C1 segment of cervical spinal cord (tissue), 14 donors: Measurements from ENCODE around the gene CEP85L.

ENCODE experiments used
- DNase-seq, 14 donors: peaks; one replicate each; lab custom pipeline; 2025; lab: John Stamatoyannopoulos, UW

Gene CEP85L

GRCh38 chr6:118542184-118542952, 109.0 kb downstream of the CEP85L start:
- DNase-seq: no peak

DNA sequence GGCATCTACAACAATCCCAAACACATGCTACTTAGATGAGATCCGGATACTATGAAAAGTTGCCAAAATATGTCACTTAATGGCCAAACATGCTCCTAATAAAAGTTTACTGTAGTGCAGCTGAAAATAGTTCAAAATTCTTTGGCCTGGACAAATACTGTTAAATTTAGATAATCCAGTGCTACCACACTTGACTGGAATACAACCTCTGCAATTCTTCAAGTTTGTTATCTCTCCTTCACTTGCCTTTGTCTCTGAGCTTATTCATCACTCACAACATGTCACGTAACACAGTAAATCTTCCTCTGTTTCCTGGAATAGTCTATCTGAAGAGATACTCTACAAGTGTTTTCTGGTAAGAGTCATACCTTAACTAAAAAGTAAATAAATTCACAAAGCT, 113.8 kb downstream of the CEP85L start:
- DNase-seq: no peak

DNA sequence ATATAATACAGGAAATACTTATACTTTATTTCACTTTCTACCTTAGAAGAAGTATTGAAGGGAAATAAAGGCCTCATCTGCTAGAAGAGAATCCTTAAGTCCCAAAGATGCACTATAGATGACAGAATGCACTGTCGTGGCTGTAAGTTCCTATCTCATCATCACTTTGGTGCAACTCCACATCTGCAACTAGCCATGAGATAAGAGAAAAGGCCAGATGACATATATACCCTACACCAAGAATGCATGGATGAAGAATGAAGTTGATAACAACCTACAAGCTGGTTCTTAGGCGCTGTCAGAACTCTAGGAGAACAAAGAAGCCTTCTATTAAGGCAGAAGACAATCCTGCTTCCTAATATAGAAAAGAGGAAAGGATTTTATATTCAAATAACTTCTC, 114.9 kb downstream of the CEP85L start:
- no peak for DNase-seq

DNA sequence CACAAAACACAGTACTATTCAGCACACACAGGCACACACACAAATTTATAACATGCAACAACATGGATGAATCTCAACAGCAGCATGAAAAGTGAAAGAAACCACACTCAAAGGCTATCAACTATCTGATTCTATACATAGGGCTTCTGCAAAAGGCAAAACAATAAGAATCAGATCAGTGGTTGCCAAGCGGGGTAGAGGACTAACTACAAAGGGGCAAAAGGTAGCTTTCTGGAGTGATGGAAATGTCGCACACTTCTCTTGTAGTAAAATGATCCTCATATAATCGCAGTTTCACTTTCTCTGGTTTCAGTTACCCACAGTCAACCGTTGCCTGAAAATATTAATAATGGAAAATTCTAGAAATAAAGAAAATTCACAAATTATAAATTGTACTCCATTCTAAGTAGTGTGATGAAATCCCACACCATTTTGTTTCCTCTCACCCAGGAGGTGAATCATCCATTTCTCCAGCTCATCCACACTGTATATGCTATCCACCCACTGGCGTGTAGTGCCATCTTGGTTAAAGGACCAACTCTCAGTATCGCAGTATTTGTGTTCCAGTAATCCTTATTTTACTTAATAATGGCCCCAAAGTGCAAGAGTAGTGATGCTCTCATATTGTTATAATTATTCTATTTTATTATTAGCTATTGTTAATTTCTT, 116.1 kb downstream of the CEP85L start:
- no peak for DNase-seq

DNA sequence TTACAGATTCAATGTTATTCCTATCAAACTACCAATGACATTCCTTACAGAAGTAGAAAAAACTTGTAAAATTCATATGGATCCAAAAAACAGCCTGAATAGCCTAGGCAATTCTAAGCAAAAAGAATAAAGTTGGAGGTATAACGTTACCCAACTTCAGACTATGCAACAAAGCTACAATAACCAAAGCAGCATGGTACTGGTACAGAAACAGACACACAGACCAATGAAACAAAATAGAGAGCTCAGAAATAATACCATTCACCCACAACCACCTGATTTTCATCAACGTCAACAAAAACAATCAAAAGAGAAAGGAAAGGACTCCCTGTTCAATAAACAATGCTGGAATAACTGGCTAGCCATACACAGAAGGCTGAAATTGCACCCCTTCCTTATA, 120.4 kb downstream of the CEP85L start:
- no peak for DNase-seq

GRCh38 chr6:118529756-118530155, 121.6 kb downstream of the CEP85L start:
- DNase-seq: no peak

DNA sequence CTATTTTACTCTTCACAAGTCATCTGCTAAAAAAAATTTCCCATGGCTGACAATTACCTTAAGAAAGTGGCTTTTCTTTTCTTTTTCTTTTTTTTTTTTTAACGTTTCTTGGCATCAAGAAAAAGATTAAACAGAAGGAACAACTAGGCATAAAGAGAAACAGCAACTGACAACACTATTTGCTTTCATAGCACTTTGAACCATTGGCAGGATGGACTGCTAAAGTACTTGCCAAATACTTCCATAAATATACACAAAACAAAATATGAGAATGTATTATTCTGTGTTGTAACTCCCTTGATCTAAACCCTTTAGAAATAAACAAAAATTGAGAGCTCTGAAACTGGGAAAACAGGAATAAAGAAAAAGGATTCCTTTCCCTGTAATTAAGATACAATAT, 123.3 kb downstream of the CEP85L start:
- no peak for DNase-seq

- DNase-seq: no peak
Observed at GRCh38 chr6:118525913-118526780, 125.2 kb downstream of the CEP85L start.

DNA sequence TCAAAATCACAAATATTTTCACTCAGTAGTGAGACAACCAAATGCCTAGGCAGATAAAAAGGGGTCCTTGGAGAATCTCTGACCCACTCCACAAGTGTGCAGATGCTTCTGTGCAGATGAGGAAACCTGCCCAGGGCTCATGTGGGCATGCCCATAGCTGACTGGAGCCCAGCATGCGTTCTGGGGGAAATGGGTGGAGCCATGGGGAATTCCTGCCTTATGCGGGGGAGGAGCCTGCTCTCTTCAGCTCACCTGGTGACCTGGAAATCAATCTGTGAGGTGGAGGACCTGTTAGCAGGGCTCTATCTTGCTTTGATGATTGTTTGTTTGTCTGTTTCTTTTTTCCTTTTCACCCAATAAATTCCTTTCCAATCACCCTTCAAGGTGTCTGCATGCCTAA, 126.7 kb downstream of the CEP85L start:
- no peak for DNase-seq

DNA sequence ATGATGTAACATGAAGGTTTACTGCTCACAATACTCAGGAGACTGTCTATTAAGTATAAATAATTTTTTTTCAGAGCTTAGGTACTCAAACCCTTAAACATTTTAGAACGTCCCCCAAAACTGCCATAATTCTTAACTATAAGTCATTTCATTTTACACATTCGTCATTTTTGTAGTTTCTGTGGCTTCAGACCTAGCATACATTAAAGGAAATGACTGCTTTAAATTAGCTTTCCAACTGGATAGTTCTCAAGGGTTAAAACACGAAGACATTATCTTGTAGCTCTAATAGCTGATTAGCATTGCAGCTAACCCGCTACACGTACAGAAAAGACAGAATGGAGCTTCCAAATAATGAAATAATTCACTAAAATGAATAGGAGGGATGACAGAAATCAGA, 128.2 kb downstream of the CEP85L start:
- no peak for DNase-seq

- no peak for DNase-seq
Observed at GRCh38 chr6:118522422-118522821, 129.0 kb downstream of the CEP85L start.

DNA sequence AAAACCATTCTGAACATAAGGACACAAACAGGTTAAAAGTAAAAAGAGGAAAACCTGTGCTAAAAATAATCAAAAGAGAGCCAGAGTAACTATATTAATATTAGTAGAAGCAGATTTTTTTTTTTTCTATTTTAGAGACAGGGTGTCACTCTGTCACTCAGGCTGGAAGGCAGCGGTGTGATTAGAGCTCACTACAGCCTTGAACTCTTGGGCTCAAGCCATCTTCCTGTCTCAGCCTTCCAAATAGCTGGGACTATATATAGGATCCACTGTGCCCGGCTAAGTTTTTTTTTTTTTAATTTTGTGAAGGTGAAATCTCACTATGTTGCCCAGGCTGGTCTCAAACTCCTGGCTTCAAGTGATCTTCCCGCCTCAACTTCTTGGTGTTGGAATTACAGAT, 136.7 kb downstream of the CEP85L start:
- no peak for DNase-seq

GRCh38 chr6:118511930-118512715, 139.3 kb downstream of the CEP85L start:
- no peak for DNase-seq

DNA sequence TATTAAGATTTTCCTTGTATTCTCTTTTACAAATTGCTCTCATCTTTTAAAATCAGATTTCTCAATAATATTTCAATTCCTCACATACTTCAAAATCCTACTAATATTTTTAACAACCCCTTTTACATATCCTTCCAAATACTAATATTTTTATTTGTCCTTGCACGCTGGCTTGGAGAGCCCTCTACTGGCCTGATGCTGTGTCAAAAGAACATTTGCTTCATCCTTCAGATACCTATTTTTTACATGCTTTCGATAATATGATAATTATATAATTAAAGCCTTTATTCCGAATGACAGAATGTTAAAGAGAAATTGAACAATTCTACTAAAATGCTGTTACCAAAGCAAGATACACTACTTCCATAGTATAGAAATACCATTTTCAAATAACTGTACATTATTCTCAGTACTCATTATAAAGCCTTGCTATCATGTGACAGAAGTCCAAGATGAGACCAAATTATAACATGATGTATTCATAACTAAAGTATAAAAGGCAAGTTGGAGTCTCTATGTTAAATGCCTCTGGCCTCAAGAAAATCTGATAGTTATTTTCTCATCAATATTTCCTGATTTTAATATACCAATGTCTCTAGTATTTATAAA, 142.3 kb downstream of the CEP85L start:
- peak in 1 of 14 donors; percentile 10 for DNase-seq

GRCh38 chr6:118507636-118508035, 143.8 kb downstream of the CEP85L start:
- no peak for DNase-seq

- no peak for DNase-seq
Observed at GRCh38 chr6:118506071-118506638, 145.2 kb downstream of the CEP85L start.

GRCh38 chr6:118505656-118506055, 145.7 kb downstream of the CEP85L start:
- no peak for DNase-seq

- no peak for DNase-seq
Observed at GRCh38 chr6:118504611-118505010, 146.8 kb downstream of the CEP85L start.

GRCh38 chr6:118502169-118502568, 149.2 kb downstream of the CEP85L start:
- no peak for DNase-seq

DNA sequence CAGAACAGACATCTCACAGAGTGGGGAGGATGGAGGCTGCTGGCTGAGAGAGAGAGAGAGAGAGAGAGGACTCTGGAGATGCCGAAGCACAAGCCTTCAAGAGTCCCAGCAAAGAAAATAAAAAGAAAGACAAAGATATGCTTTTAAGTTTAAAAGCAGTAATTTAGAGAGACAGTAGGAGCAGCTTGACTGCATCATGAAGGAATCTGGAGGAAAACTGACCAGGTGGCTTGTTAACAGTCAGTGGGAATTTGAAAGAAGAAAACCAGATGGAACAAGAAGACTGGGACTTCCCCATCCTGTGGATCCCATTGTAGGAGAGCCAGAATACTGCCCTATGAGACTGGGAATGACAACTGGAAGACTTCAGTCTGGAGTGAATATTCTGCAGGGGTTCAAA, 149.6 kb downstream of the CEP85L start:
- no peak for DNase-seq

DNA sequence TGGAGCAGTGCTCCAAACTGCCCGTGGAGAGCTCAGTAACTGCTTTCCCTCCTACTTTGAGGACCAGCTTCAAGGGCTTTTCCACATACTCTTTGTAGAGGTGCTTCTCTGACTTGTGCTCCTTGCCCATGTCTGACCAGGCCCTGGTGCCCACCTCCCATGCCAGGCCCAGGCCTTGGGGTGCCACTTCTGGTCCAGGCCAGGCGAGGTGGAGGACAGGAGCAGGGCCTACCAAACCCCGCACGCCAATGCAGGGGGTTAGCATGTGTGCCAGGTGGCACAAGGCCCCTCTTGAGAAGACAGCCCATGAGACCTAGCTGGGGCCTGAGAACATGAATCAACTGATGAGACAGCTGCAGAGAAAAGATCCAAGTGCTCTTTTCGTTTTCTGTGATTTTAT, 150.3 kb downstream of the CEP85L start:
- no peak for DNase-seq
